GM18858 (cell line): ENCODE measurements around the gene SCO2.

Source experiments
- ATAC-seq: cut with Tn5 transposase; IDR thresholded peaks from one replicate; pipeline ENCODE4 v1.9.1; 2021; ENCODE audit not compliant: unreplicated experiment

SCO2 gene

DNA sequence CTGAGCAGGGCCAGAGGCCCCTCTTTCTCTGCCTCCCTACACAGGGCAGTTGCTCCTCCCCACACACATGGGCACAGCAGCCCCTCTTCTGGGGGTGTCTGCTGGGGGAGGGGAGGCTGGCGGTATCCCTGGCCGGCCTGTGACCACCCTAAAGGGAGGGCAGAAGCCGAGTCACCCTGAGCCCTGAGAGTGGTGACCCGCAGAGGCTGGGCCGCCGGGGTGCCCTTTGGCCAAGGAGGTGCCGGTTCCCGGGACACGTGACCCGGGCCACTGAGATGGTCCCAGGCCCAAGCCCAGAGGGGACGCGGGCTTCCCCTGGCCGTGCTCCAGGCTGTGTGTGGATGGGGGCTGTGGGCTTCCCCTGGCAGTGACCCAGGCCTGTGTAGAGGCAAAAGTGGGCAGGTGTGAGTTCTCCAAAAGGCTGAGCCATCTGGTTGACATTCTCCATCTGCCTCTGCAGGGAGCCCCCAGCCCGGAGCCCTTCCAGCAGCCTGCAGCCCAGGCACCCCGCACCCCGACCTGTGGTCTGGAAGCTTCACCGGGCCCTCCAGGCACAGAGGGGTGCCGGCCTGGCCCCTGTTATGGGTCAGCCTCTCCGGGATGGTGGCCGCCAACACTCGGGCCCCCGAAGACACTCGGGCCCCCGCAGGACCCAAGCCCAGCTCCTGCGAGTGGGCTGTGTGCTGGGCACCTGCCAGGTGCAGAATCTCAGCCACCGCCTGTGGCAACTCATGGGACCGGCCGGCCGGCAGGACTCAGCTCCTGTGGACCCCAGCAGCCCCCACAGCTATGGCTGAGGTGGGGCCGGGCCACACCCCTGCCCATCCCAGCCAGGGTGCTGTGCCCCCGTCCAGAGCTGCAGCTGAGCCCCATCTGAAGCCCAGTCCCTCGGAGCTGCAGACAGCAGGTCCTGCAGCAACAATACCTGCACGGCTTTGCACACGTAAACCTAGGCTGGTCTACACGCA lies 43.0 kb downstream of the SCO2 start:
- ATAC-seq: no peak

DNA sequence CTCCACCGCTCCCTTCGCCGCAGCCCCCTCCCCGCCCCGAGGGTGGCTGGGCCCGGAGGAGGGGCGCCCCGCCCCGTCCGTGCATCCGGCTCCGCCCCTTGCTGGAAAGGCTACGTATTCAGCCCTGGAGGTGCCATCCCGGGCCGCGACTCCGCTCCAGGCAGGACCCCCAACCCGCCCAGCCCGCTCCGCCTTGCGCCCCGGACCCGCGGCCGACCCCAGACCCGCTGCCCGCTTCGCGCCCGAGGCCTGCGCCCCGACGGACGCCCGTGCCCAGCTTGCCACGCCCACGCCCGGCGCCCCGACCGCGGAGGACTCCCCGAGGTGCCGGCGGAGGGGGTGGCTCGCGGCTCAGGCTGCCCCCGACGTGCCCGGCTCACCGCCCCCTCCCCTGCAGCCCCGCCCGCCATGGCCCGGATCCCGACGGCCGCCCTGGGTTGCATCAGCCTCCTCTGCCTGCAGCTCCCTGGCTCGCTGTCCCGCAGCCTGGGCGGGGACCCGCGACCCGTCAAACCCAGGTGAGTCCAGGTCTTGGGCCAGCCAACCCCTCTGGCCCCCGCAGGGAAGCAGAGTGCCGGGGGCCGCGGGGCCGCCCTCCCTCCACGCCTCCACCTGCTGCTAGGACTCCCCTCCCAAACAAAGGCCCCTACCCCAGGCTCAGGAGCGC lies 43.8 kb downstream of the SCO2 start, which contains the start of gene ADM2:
TSS of gene ADM2 (plus strand) at position 104 of the 667 bp plus-strand sequence. CDS start at position 409, 305 bp downstream.
- no peak for ATAC-seq

DNA sequence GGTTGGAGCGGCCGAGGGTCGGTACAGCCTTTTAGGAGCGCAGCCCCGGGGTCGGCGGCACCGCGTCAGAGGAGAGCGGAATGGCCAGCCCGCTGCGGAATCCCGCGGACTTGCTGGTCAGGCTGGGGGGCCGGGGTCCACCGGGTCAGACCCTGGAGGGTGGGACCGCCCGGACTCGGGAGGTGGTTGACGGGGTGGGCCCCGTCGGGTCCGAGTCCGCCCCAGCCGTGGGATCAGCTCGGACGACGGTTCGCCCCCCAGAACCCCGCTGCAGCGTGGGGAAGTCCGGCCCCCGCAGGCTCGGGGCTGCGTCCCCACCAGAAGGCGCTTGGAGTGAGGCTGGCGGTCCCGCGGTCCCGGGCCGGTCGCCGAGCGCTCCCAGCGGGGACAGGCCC lies 44.4 kb downstream of the SCO2 start:
- ATAC-seq: no peak

DNA sequence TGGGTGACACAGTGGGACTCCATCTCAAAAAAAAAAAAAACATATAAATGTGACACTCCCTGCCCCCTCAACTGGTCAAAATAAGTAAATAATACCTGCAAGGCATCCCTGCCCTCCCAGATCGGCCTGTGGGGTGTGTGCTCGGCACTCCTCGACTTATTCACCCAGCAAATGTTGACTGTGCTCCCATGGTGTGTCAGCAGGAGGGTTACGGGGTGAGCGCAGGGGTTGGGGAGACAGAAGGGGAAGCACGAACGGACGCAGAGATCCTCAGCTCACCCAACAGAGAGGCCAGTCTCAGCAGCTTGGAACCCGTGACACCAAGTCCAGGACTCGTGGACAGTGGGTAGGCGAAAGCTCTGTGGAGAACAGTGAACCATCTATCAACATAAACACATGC lies 45.7 kb downstream of the SCO2 start:
- no peak for ATAC-seq

DNA sequence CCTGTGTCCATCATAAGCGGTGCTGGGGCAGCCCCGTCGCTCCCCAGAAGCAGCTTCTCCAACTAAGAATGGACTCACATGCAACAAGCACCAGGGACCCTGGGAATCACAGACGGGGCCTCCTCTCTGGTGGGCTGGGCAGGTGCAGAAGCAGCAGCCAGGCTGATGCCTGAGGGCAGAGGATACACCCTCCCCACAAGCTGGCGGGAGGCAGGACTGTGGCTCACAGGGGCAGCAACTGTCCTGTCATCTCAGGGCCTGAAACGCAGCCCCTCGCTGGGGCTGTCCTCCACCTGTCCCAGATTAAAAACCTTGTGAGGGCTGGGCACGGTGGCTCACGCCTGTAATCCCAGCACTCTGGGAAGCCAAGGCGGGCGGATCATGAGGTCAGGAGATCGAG lies 47.5 kb downstream of the SCO2 start:
- ATAC-seq: no peak

DNA sequence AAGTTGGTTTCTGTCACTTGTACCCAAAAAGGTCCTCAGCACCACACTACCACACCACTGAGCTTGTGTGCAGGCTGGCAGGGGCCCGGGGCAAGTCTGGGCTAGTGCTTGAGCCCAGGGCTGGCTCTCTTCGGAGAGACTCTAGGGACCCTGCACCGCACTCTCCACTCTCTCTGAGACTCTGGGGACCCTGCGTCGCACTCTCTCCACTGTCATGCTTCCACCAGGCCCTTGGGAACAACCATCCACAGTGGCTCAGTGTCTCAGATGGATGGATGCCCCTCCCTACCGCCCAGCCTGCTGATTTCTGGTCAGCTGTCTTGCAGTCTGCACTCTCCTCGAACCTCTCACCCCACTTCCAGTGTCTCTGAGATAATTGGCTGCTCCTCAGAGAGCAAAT lies 48.5 kb downstream of the SCO2 start:
- ATAC-seq: no peak

DNA sequence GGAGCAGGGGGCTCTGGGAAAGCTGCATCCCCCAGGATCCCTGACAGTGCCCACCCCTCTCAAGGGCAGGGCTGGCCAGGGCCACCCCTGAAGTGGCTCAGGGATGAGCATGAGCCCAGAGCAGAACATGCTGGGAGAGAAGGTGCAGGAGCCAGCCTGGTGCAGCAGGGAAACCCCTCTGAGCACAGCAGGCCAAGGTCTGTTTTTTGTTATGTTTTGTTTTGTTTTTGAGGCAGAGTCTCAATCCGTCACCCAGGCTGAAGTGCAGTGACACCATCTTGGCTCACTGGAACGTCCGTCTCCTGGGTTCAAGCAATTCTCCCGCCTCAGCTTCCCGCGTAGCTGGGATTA lies 49.8 kb downstream of the SCO2 start:
- no peak for ATAC-seq

DNA sequence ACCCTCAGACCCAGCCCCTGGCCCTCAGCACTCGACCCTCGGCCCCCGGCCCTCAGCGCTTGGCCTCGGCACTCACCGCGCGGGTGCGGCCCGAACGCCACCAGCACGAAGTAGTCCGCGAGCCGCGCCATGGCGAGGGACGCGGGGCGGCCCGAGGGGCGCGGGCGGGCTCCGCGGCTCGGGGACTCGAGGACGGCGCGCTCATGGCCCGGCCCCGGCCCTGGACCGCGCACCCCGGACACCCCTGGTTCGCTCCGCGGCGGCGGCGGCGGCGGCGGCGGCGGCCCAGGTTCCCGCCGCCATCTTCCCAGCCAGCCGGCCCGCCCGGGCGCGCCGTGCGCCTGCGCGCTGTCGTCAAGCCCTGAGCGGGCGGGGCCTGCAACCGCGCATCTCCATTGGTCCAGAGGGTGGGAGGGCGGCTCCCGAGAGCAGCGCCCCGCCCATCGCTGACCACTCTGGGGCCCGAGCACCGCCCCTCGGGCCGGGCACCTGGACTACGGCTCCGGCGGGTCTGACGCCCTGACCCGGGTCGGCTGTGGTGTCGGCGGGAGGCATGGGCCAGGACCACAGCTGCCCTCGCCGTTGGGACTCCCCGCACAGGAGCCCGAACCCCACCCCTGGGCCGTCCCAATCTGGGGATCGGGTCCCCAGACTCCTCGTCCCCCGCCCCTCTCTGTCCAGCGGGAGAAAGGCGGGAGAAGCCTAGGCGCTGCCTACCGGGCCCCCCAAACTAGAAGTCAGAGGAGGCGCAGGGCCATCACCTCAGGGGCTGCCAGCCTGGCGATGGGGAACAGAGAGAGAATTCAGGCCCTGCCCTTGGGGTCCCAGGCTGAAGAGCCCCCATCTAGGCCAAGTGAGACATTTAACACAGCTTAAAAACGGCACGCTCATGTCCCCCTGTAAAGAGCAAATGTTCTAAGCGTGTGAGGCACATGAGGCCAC lies 50.4 kb downstream of the SCO2 start, which contains the start of gene SBF1:
TSS of gene SBF1 (minus strand) at position 326 of the 942 bp plus-strand sequence. CDS start at position 131, 195 bp downstream.
- ATAC-seq: peak; percentile 54

DNA sequence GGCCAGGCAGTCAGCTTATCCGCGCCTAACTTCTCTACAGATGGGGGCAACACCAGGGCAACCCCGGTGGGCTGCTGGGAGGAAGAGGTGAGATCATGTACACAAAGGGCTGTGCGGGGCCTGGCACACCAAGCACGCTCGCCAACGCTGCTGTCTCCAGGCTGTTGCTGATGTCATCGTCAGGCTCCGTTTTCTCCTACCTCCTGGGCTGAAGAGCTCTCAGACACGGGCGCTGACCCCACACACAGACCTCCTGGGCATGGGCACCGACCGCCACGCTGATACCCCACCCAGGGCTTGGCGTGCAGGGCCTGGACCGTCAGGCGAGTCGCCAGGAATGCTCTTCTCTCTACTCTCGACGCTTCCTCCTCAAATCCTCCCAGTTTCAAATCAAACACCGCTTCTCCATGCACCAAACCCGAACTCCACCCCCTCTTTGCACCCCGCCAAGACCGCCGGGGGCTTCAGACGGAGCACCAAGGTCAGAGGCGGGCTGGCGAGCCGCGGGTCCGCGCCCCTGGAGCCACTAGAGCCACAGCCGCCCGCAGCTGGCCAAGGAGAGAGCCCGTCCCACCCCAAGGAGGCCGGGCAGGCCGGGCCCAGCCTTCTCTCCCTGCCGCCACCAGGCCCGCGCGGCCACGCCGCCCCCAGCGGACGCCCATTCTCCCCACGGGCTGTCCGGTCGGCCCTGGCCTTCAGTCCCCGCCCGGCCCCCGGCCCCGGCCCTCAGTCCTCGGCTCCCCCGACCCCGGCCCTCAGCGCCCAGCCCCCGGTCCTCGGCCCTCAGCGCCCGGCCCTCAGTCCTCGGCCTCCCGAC lies 51.3 kb downstream of the SCO2 start:
- no peak for ATAC-seq
